OCI-LY1 (cell line): ENCODE measurements around the gene AHDC1.
A peak's percentile ranks its signal among the peaks of the same experiment; 100 is the strongest.

Experiments
- H2AFZ ChIP-seq: fragments of 200-600 bp; sonication (generic), shearing (Covaris generic); 2 replicates; pipeline ENCODE4 v1.6.0; 2014; ENCODE audit warnings: antibody characterized with exemption, mild to moderate bottlenecking, low read length
- H3F3A ChIP-seq: fragments of 200-600 bp; sonication (generic), shearing (Covaris generic); 2 replicates; pipeline ENCODE4 v1.6.0; 2014; ENCODE audit warnings: mild to moderate bottlenecking, antibody characterized with exemption, low read length, moderate library complexity; ENCODE audit not compliant: insufficient read depth
- H3K27ac ChIP-seq: fragments of 200-600 bp; sonication (generic); 2 replicates; pipeline ENCODE4 v1.5.1; 2014; ENCODE audit warnings: low read length, mixed run types, mild to moderate bottlenecking, low read depth; ENCODE audit not compliant: poor library complexity, severe bottlenecking
- H3K27me3 ChIP-seq: fragments of 200-600 bp; sonication (generic); 2 replicates; pipeline ENCODE4 v1.6.0; 2014; ENCODE audit warnings: antibody characterized with exemption, mild to moderate bottlenecking, low read length, moderate library complexity; ENCODE audit not compliant: insufficient read depth
- H3K36me3 ChIP-seq: fragments of 200-600 bp; sonication (generic); 2 replicates; pipeline ENCODE4 v1.6.1; 2014; ENCODE audit warnings: mild to moderate bottlenecking, antibody characterized with exemption, low read length, moderate library complexity, mixed read lengths; ENCODE audit not compliant: insufficient read depth
- H3K4me1 ChIP-seq: fragments of 200-600 bp; sonication (generic); 2 replicates; pipeline ENCODE4 v1.5.1; 2014; ENCODE audit warnings: mild to moderate bottlenecking, low read length, moderate library complexity; ENCODE audit not compliant: insufficient read depth, severe bottlenecking
- H3K4me2 ChIP-seq: fragments of 200-600 bp; sonication (generic), shearing (Covaris generic); 2 replicates; pipeline ENCODE4 v1.6.1; 2014; ENCODE audit warnings: low read length
- H3K4me3 ChIP-seq: fragments of 200-600 bp; sonication (generic); 2 replicates; pipeline ENCODE4 v1.5.1; 2014; ENCODE audit warnings: low read length, low read depth, mild to moderate bottlenecking, mixed read lengths; ENCODE audit not compliant: poor library complexity, severe bottlenecking
- H3K79me2 ChIP-seq: fragments of 200-600 bp; shearing (Covaris generic); 2 replicates; pipeline ENCODE4 v1.6.1; 2016; ENCODE audit warnings: mixed run types, low read length, mixed read lengths; ENCODE audit not compliant: insufficient read depth
- H3K9ac ChIP-seq: fragments of 200-600 bp; sonication (generic), shearing (Covaris generic); 2 replicates; pipeline ENCODE4 v1.6.1; 2014; ENCODE audit warnings: mild to moderate bottlenecking, low read length, mixed read lengths
- H3K9me2 ChIP-seq: fragments of 200-600 bp; sonication (generic), shearing (Covaris generic); 2 replicates; pipeline ENCODE4 v1.6.1; 2014; ENCODE audit warnings: low read depth, mild to moderate bottlenecking, low read length, mixed read lengths
- H3K9me3 ChIP-seq: fragments of 200-600 bp; shearing (Covaris generic); 2 replicates; pipeline ENCODE4 v1.6.1; 2014; ENCODE audit warnings: low read length, mixed read lengths
- H4K20me1 ChIP-seq: fragments of 200-600 bp; sonication (generic), shearing (Covaris generic); 2 replicates; pipeline ENCODE4 v1.6.0; 2016; ENCODE audit warnings: mild to moderate bottlenecking, low read length; ENCODE audit not compliant: insufficient read depth
- CTCF ChIP-seq: fragments of 200-600 bp; sonication (generic), shearing (Covaris generic); IDR thresholded peaks from 2 replicates; pipeline ENCODE4 v1.5.1; 2017; ENCODE audit warnings: mild to moderate bottlenecking, antibody characterized with exemption, low read length, moderate library complexity, mixed read lengths
- EZH2 ChIP-seq: fragments of 200-600 bp; sonication (generic), shearing (Covaris generic); IDR thresholded peaks from 2 replicates; pipeline ENCODE4 v1.8.0; 2017; ENCODE audit warnings: borderline replicate concordance, mixed run types, mild to moderate bottlenecking, antibody characterized with exemption, low read length, moderate library complexity, mixed read lengths

AHDC1 gene

GRCh38 chr1:27602462-27603308, 1.3 kb downstream of the AHDC1 start:
- H3K27ac ChIP-seq, result no peak overlapping the region
- no peak overlapping the region for H2AFZ ChIP-seq

DNA sequence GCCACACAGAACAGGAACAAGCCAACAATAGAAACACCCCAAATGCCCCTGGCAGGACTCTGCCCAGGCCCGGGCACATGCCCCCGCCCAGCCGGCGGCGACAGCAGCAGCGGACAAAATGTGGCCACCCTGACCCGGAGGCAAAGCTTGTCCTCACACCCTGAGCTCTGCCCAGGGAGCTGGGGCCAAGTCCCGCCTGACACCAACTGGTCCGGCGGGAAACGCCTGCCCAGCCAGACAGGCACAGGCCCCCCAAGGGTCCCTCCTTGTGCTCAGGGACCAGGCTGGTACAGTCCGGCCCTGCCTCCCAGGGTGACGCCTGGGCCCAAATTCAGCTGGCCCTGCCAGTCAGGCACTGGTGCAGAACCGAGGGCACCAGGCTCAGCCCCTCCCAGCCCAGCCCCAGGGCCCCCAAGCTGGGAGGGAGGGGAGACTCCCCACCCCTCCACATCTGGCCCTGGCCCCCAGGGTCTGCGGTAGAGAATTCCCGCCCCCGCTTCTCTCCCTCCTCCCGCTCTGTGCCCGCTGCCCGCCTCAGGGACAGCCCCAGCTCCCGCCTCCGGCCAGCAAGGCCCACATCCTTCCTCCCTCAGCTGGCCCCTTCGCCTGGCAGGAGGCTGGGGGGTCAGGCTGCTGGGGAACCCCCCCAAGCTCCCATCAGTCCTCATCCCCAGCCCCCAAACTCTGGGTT, 2.0 kb downstream of the AHDC1 start:
- no peaks in the 10 kb centered on the region for H3F3A ChIP-seq
- no peaks in the 10 kb centered on the region for H4K20me1 ChIP-seq
- H3K27me3 ChIP-seq, result no peaks in the 10 kb centered on the region
- TF ChIP-seq EZH2 (no peak), CTCF (no peak)
- H3K9me3 ChIP-seq, result no peaks in the 10 kb centered on the region
- H3K36me3 ChIP-seq, result no peaks in the 10 kb centered on the region
- no peak overlapping the region for H3K27ac ChIP-seq
- peak overlapping the region; percentile 72 for H3K4me3 ChIP-seq
- H3K4me1 ChIP-seq, result peaks cover 33% of the 10 kb centered on the region
- H3K9ac ChIP-seq, result peak overlapping the region; percentile 42; the same call in 1 of the 2 replicates
- H2AFZ ChIP-seq, result no peak overlapping the region
- no peaks in the 10 kb centered on the region for H3K79me2 ChIP-seq
- H3K4me2 ChIP-seq, result peak overlapping the region; percentile 72
- no peaks in the 10 kb centered on the region for H3K9me2 ChIP-seq

More at GRCh38 chr1:27602462-27603308, 1.3 kb downstream of the AHDC1 start:
- Histone ChIP-seq H4K20me1 (no peaks in the 10 kb centered on the region), H3K9me2 (no peaks in the 10 kb centered on the region), H3K27me3 (no peaks in the 10 kb centered on the region), H3K9me3 (no peaks in the 10 kb centered on the region), H3K4me2 (peak overlapping the region; percentile 87), H3F3A (no peaks in the 10 kb centered on the region), H3K36me3 (no peaks in the 10 kb centered on the region), H3K4me1 (peaks cover 33% of the 10 kb centered on the region), H3K9ac (peak overlapping the region; percentile 77), H3K4me3 (peak overlapping the region; percentile 72), H3K79me2 (no peaks in the 10 kb centered on the region)
- TF ChIP-seq CTCF, result no peak
- TF ChIP-seq EZH2, result no peak

GRCh38 chr1:27601321-27601770, 2.6 kb downstream of the AHDC1 start:
- Histone ChIP-seq H3K27ac (no peak overlapping the region), H4K20me1 (no peaks in the 10 kb centered on the region), H3K9me3 (no peaks in the 10 kb centered on the region), H3K27me3 (no peaks in the 10 kb centered on the region), H3K9ac (no peak overlapping the region), H2AFZ (no peak overlapping the region), H3K4me1 (peaks cover 33% of the 10 kb centered on the region), H3K79me2 (no peaks in the 10 kb centered on the region), H3F3A (no peaks in the 10 kb centered on the region), H3K4me3 (peak overlapping the region; percentile 72), H3K4me2 (peak overlapping the region; percentile 72; the same call in 1 of the 2 replicates), H3K9me2 (no peaks in the 10 kb centered on the region), H3K36me3 (no peaks in the 10 kb centered on the region)
- TF ChIP-seq EZH2, result no peak
- TF ChIP-seq CTCF, result no peak
